H9 (cell line): Measurements from ENCODE around the gene CCDC27. TPM values are rescaled to one million over a fixed set of nuclear protein-coding genes. Genes with fewer than 3 reads are reported as not detected.

Source experiments
- DNase-seq: peaks from one replicate; pipeline ENCODE4 v3.0.0-alpha.2; 2017
- H2AFZ ChIP-seq: one replicate; pipeline ENCODE4 v1.6.1; 2013; ENCODE audit warnings: mild to moderate bottlenecking, low read length, control low read depth, moderate library complexity
- H2AK5ac ChIP-seq: 2 replicates; pipeline ENCODE4 v1.6.1; 2013; ENCODE audit warnings: low read length, control low read depth, mixed read lengths; ENCODE audit not compliant: insufficient read length
- H2BK120ac ChIP-seq: one replicate; pipeline ENCODE4 v1.6.1; 2013; ENCODE audit warnings: low read depth, mild to moderate bottlenecking, low read length, control low read depth, inconsistent platforms; ENCODE audit not compliant: poor library complexity, severe bottlenecking
- H2BK12ac ChIP-seq: 2 replicates; pipeline ENCODE4 v1.6.1; 2013; ENCODE audit warnings: low read length, control low read depth, mixed read lengths, low read depth; ENCODE audit not compliant: insufficient read length
- H2BK15ac ChIP-seq: 2 replicates; pipeline ENCODE4 v1.6.1; 2013; ENCODE audit warnings: low read depth, low read length, control low read depth
- H2BK20ac ChIP-seq: one replicate; pipeline ENCODE4 v1.6.1; 2013; ENCODE audit warnings: low read depth, mild to moderate bottlenecking, low read length, control low read depth, inconsistent platforms; ENCODE audit not compliant: poor library complexity, severe bottlenecking
- H2BK5ac ChIP-seq: 2 replicates; pipeline ENCODE4 v1.6.1; 2013; ENCODE audit warnings: low read length, control low read depth, mixed read lengths; ENCODE audit not compliant: insufficient read length
- H3K14ac ChIP-seq: 2 replicates; pipeline ENCODE4 v1.6.1; 2013; ENCODE audit warnings: low read length, control low read depth; ENCODE audit not compliant: insufficient read depth
- H3K18ac ChIP-seq: 2 replicates; pipeline ENCODE4 v1.6.1; 2013; ENCODE audit warnings: low read depth, mild to moderate bottlenecking, mixed read lengths, low read length, control low read depth; ENCODE audit not compliant: insufficient read length
- H3K23ac ChIP-seq: 2 replicates; pipeline ENCODE4 v1.6.1; 2013; ENCODE audit warnings: low read length, control low read depth, mixed read lengths, low read depth; ENCODE audit not compliant: insufficient read length
- H3K23me2 ChIP-seq: 2 replicates; pipeline ENCODE4 v1.6.1; 2013; ENCODE audit warnings: low read depth, mild to moderate bottlenecking, mixed read lengths, low read length, control low read depth; ENCODE audit not compliant: insufficient read length, poor library complexity, severe bottlenecking
- H3K27ac ChIP-seq: 2 replicates; pipeline ENCODE4 v1.5.1; 2013; ENCODE audit warnings: low read length, control low read depth, mixed read lengths, low read depth; ENCODE audit not compliant: insufficient read length
- H3K27me3 ChIP-seq: 2 replicates; pipeline ENCODE4 v1.6.1; 2013; ENCODE audit warnings: low read length, control low read depth, inconsistent platforms; ENCODE audit not compliant: insufficient read depth
- H3K4ac ChIP-seq: 2 replicates; pipeline ENCODE4 v1.6.1; 2013; ENCODE audit warnings: low read depth, mild to moderate bottlenecking, control low read depth, inconsistent platforms, low read length, moderate library complexity
- H3K4me1 ChIP-seq: 2 replicates; pipeline ENCODE4 v1.6.1; 2013; ENCODE audit warnings: low read length, control low read depth, inconsistent platforms; ENCODE audit not compliant: insufficient read depth
- H3K4me2 ChIP-seq: 2 replicates; pipeline ENCODE4 v1.6.1; 2013; ENCODE audit warnings: low read length, control low read depth, mixed read lengths; ENCODE audit not compliant: insufficient read length, insufficient read depth
- H3K56ac ChIP-seq: 2 replicates; pipeline ENCODE4 v1.6.1; 2013; ENCODE audit warnings: low read depth, mild to moderate bottlenecking, mixed read lengths, low read length, control low read depth; ENCODE audit not compliant: insufficient read length
- H3K79me1 ChIP-seq: 2 replicates; pipeline ENCODE4 v1.6.1; 2013; ENCODE audit warnings: low read depth, mild to moderate bottlenecking, moderate library complexity, low read length, control low read depth, inconsistent platforms; ENCODE audit not compliant: insufficient read depth, poor library complexity, severe bottlenecking
- H3K79me2 ChIP-seq: 2 replicates; pipeline ENCODE4 v1.6.1; 2013; ENCODE audit warnings: low read length, control low read depth, inconsistent platforms; ENCODE audit not compliant: insufficient read depth
- H3K9ac ChIP-seq: 2 replicates; pipeline ENCODE4 v1.6.1; 2013; ENCODE audit warnings: low read length, control low read depth, mixed read lengths; ENCODE audit not compliant: insufficient read length; ENCODE audit errors: extremely low read depth
- H3K9me3 ChIP-seq: one replicate; pipeline ENCODE4 v1.6.1; 2013; ENCODE audit warnings: low read depth, low read length, inconsistent platforms; ENCODE audit not compliant: control insufficient read depth
- H3T11ph ChIP-seq: one replicate; pipeline ENCODE4 v1.6.1; 2013; ENCODE audit warnings: mild to moderate bottlenecking, low read length, control low read depth, inconsistent platforms
- H4K20me1 ChIP-seq: one replicate; pipeline ENCODE4 v1.6.1; 2013; ENCODE audit not compliant: control insufficient read depth, insufficient read length, insufficient read depth
- H4K5ac ChIP-seq: 2 replicates; pipeline ENCODE4 v1.6.1; 2013; ENCODE audit warnings: low read depth, mild to moderate bottlenecking, mixed read lengths, low read length, control low read depth; ENCODE audit not compliant: insufficient read length
- H4K8ac ChIP-seq: replicated peaks from 2 replicates; pipeline ENCODE4 v1.6.1; 2013; ENCODE audit warnings: low read length, control low read depth, mixed read lengths, low read depth; ENCODE audit not compliant: insufficient read length
- H4K91ac ChIP-seq: 2 replicates; pipeline ENCODE4 v1.6.1; 2013; ENCODE audit warnings: low read depth, mild to moderate bottlenecking, moderate library complexity, mixed read lengths, low read length, control low read depth; ENCODE audit not compliant: insufficient read length
- H3K27ac Mint-ChIP-seq, 3 experiments: 2 replicates in 2 of 3; 3 replicates in 1 of 3; pipeline ENCODE4 v1.8.0; 2020 to 2021; ENCODE audit warnings: mixed read lengths in 3 of 3, mild to moderate bottlenecking in 1 of 3, moderate library complexity in 1 of 3
- H3K27me3 Mint-ChIP-seq: 2 replicates; pipeline ENCODE4 v1.8.0; 2021; ENCODE audit warnings: low read depth, mild to moderate bottlenecking, moderate library complexity, mixed read lengths
- H3K36me3 Mint-ChIP-seq, 3 experiments: 2 replicates in 2 of 3; 3 replicates in 1 of 3; pipeline ENCODE4 v1.8.0; 2020 to 2021; ENCODE audit warnings: low read depth in 3 of 3, mixed read lengths in 3 of 3; ENCODE audit not compliant: insufficient read depth in 1 of 3
- H3K4me1 Mint-ChIP-seq, 2 experiments: 2 replicates each; pipeline ENCODE4 v1.8.0; 2020; ENCODE audit warnings: mixed read lengths in 2 of 2
- H3K4me3 Mint-ChIP-seq, 2 experiments: 2 replicates in 1 of 2; 3 replicates in 1 of 2; pipeline ENCODE4 v1.8.0; 2020 to 2021; ENCODE audit warnings: mild to moderate bottlenecking in 2 of 2, mixed read lengths in 2 of 2, moderate library complexity in 1 of 2
- H3K9me3 Mint-ChIP-seq, 2 experiments: 2 replicates in 1 of 2; 3 replicates in 1 of 2; pipeline ENCODE4 v1.8.0; 2020; ENCODE audit warnings: mild to moderate bottlenecking in 2 of 2, mixed read lengths in 2 of 2, moderate library complexity in 1 of 2
- WGBS: extraction: QIAGEN DNeasy Blood & Tissue Kit; methylation state at CpG from one replicate; pipeline ENCODE4 v1.1.7; 2013; ENCODE audit warnings: missing lambda C conversion rate, low lambda C conversion rate, mixed read lengths; ENCODE audit not compliant: insufficient read length; ENCODE audit errors: extremely low coverage; 5-methylcytosine and 5-hydroxymethylcytosine counted together
- total RNA-seq: library from RNA; stranded (reverse); gene quantifications from 2 replicates; pipeline ENCODE4 v1.2.1, GENCODE V29; 2021
- TF ChIP-seq, protein P1 (sequence below): fragments of 200-600 bp; sonication (generic); conservative IDR thresholded peaks from 3 replicates; pipeline ENCODE4 v1.8.0; 2021; ENCODE audit warnings: antibody characterized with exemption, mild to moderate bottlenecking

The CCDC27 gene
- total RNA-seq, 1 experiment from 2014 or later, result not detected

DNA sequence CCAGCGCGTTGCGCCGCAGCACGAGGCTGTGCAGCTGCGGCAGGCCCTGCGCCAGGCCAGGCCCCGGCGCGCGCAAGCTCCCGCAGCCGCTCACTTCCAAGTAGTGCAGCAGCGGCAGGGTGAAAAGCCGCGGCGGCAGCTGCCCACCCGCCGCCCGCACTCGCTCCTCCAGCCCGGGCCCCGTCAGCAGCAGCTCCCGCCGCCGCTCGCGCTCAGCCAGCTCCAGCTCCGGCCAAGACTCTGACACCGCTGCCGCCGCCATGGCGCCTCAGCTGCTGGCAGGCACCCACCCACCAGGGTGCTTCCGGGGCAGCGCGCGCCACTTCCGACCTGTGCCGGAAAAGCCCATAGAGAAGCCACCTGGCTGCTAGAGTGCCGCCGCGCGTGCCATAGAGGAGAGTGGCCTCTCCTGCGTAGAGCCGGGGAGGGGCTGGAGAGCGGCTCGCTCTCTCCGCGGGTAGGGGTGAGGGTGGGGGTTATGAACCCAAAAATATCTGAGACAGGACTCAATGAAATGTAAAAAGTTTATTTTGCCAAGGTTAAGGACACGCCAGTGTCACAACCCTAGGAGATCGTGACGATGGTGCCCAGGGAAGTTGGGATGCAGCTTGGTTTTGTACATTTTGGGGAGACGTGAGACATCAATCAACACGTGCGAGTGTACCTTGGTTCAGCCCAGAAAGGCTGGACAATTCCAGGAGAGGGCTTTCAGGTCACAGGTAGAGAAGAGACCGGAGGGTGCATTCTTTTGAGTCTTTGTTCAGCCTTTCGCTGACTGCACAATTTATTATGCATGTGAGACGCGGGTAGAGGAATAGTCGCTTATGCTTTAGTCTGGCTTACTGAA is 44.2 kb downstream of the CCDC27 start, which contains the start of gene LRRC47:
Gene LRRC47, minus strand, starts transcription at position 284 of the 847 bp plus-strand sequence. Its CDS starts 22 bp downstream, at position 262.
- H3K4me2 ChIP-seq, result peak within 1 kb of the TSS; percentile 92
- H4K91ac ChIP-seq, result no peak within 1 kb of the TSS
- peaks cover 14% of the 10 kb centered on the region; the same call in 1 of the 2 replicates for H3K79me2 ChIP-seq
- H2BK5ac ChIP-seq, result no peak within 1 kb of the TSS
- peak within 1 kb of the TSS; percentile 85 for H2AFZ ChIP-seq
- H2BK20ac ChIP-seq, result no peak within 1 kb of the TSS
- no peak within 1 kb of the TSS for H3T11ph ChIP-seq
- no peak within 1 kb of the TSS for H2AK5ac ChIP-seq
- peaks cover 11% of the 10 kb centered on the region; the same call in 1 of the 2 replicates for H3K4me1 ChIP-seq
- H3K27ac ChIP-seq, result no peak within 1 kb of the TSS
- no peak within 1 kb of the TSS for H2BK15ac ChIP-seq
- no peaks in the 10 kb centered on the region for H3K9me3 ChIP-seq
- H3K9ac ChIP-seq, result peak within 1 kb of the TSS; percentile 86
- peak within 1 kb of the TSS; percentile 64 for H3K14ac ChIP-seq
- TF ChIP-seq, protein P1, sequence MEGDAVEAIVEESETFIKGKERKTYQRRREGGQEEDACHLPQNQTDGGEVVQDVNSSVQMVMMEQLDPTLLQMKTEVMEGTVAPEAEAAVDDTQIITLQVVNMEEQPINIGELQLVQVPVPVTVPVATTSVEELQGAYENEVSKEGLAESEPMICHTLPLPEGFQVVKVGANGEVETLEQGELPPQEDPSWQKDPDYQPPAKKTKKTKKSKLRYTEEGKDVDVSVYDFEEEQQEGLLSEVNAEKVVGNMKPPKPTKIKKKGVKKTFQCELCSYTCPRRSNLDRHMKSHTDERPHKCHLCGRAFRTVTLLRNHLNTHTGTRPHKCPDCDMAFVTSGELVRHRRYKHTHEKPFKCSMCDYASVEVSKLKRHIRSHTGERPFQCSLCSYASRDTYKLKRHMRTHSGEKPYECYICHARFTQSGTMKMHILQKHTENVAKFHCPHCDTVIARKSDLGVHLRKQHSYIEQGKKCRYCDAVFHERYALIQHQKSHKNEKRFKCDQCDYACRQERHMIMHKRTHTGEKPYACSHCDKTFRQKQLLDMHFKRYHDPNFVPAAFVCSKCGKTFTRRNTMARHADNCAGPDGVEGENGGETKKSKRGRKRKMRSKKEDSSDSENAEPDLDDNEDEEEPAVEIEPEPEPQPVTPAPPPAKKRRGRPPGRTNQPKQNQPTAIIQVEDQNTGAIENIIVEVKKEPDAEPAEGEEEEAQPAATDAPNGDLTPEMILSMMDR, result no peak
- no peak within 1 kb of the TSS for H4K8ac ChIP-seq
- H2BK120ac ChIP-seq, result no peak within 1 kb of the TSS
- H3K4ac ChIP-seq, result no peak within 1 kb of the TSS
- peaks cover 11 to 14% (median 13%) of the 10 kb centered on the region in 3 experiments for H3K36me3 Mint-ChIP-seq
- DNase-seq, result peak; percentile 90
- peaks cover 35 to 47% of the 10 kb centered on the region in 2 experiments for H3K4me1 Mint-ChIP-seq
- H3K23ac ChIP-seq, result no peak within 1 kb of the TSS
- H2BK12ac ChIP-seq, result no peak within 1 kb of the TSS
- peak within 1 kb of the TSS; percentile 65 for H3K18ac ChIP-seq
- peaks cover 6% of the 10 kb centered on the region for H3K23me2 ChIP-seq
- no CpG with 5 or more reads among the region's 60 CpGs for WGBS
- H3K27me3 ChIP-seq, result no peaks in the 10 kb centered on the region
- H3K27me3 Mint-ChIP-seq, result peaks cover 11% of the 10 kb centered on the region
- no peaks in the 10 kb centered on the region for H4K20me1 ChIP-seq
- H3K9me3 Mint-ChIP-seq, result peaks cover 12% of the 10 kb centered on the region in 2 experiments
- H3K27ac Mint-ChIP-seq, result peak within 1 kb of the TSS; percentile 45 to 96 (median 86)
- H3K4me3 Mint-ChIP-seq, result peak within 1 kb of the TSS; percentile 85 to 91
- no peak within 1 kb of the TSS for H3K56ac ChIP-seq
- H4K5ac ChIP-seq, result peak within 1 kb of the TSS; percentile 82
- no peaks in the 10 kb centered on the region for H3K79me1 ChIP-seq
